ENCODE measurements around the gene PRR33.

Gene PRR33

GRCh38 chr11:1845561-1846452 lies 45.9 kb downstream of the PRR33 start:
- peak; percentile 40 for DNase-seq

GRCh38 chr11:1845095-1845429 lies 46.6 kb downstream of the PRR33 start:
- no peak for DNase-seq

- DNase-seq: peak; percentile 76
Observed at GRCh38 chr11:1844221-1845094, 47.2 kb downstream of the PRR33 start.

GRCh38 chr11:1843796-1844195 lies 47.9 kb downstream of the PRR33 start:
- no peak for DNase-seq

- DNase-seq: no peak
Observed at GRCh38 chr11:1843098-1843473, 48.6 kb downstream of the PRR33 start.

- DNase-seq: no peak
Observed at GRCh38 chr11:1842149-1843097, 49.3 kb downstream of the PRR33 start.

GRCh38 chr11:1841511-1842148 lies 50.1 kb downstream of the PRR33 start:
- DNase-seq: no peak

- no peak for DNase-seq
Observed at GRCh38 chr11:1840780-1841480, 50.8 kb downstream of the PRR33 start.

- DNase-seq: peak; percentile 77
Observed at GRCh38 chr11:1839924-1840779, 51.5 kb downstream of the PRR33 start.

GRCh38 chr11:1839204-1839923 lies 52.3 kb downstream of the PRR33 start:
- DNase-seq: no peak

GRCh38 chr11:1838426-1839144 lies 53.1 kb downstream of the PRR33 start, which contains the start of gene TNNI2:
TSS of gene TNNI2 (plus strand) at chr11:1838981. CDS start at chr11:1839697, 716 bp downstream.
- no peak for DNase-seq
